Muscle of leg (tissue), 11 donors: Measurements from ENCODE around the gene DNMBP. TPM values are rescaled to one million over a fixed set of nuclear protein-coding genes. Genes with fewer than 3 reads are reported as not detected.
A peak's percentile ranks its signal among the peaks of the same experiment; 100 is the strongest.
"Not testable (repeated sequence)": the region's sequence is repeated elsewhere in the genome, so short reads cannot be mapped to it uniquely, and the experiment has no call there.

Source experiments
- DNase-seq: peaks from one replicate; pipeline ENCODE4 v3.0.0; 2013
- H3K27ac ChIP-seq: one replicate; pipeline ENCODE4 v1.5.1; 2013; ENCODE audit warnings: mild to moderate bottlenecking, low read length, control low read depth
- H3K27me3 ChIP-seq: one replicate; pipeline ENCODE4 v1.6.1; 2013; ENCODE audit warnings: low read length; ENCODE audit not compliant: control insufficient read depth, insufficient read depth
- H3K36me3 ChIP-seq: one replicate; pipeline ENCODE4 v1.6.1; 2013; ENCODE audit warnings: low read length; ENCODE audit not compliant: control insufficient read depth, insufficient read depth
- H3K4me1 ChIP-seq: one replicate; pipeline ENCODE4 v1.6.1; 2013; ENCODE audit warnings: low read length; ENCODE audit not compliant: control insufficient read depth, insufficient read depth
- H3K4me3 ChIP-seq: one replicate; pipeline ENCODE4 v1.5.1; 2013; ENCODE audit warnings: low read length, control low read depth
- H3K9me3 ChIP-seq: replicated peaks from 2 replicates; pipeline ENCODE4 v1.6.1; 2013; ENCODE audit warnings: low read depth, low read length; ENCODE audit not compliant: control insufficient read depth
- WGBS: methylation state at CpG from one replicate; pipeline ENCODE4 v1.1.5; 2013; ENCODE audit warnings: missing lambda C conversion rate; ENCODE audit not compliant: insufficient coverage; 5-methylcytosine and 5-hydroxymethylcytosine counted together
- polyA plus RNA-seq, 8 donors: library from polyadenylated mRNA; unstranded; fragments of 120-200 nt; gene quantifications; one replicate each; pipeline versions ENCODE4 v1.2.1 to v1.2.3, GENCODE V29; 2013; ENCODE audit warnings: inconsistent platforms in 1 of 8, low replicate concordance in 1 of 8; ENCODE audit not compliant: insufficient read length in 8 of 8, insufficient read depth in 1 of 8
- total RNA-seq: library from RNA; stranded (reverse); fragments of 120-200 nt; gene quantifications from one replicate; pipeline ENCODE4 v1.2.4, GENCODE V29; 2013

The DNMBP gene
- total and polyA plus RNA-seq, 9 donors = 11.8 to 19.5 (median 17.5) TPM

DNA sequence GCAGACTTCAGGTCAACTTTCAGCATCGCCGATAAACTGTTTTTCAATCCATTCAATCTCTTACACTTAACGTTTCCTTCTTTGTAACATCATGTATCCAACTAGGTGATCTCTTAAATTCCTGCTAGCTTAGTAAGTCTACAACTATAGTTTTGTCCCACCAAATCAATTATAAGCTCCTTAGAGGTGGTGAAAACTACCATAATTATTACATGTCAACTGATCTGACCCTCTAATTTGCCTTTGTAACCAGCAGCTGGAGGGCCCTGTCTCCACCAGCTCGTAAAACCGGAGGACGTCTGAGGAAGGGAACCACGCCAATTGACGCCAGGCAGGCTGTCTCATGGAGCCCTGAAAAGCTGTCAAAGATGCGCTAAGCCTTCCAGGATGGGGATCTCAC is 113.9 kb downstream of the DNMBP start:
- 78% methylated on average over 5 of the region's 9 CpGs for WGBS
- Histone ChIP-seq H3K27me3 (no peaks in the 10 kb centered on the region), H3K36me3 (peaks cover 52% of the 10 kb centered on the region), H3K27ac (no peak overlapping the region), H3K4me1 (no peaks in the 10 kb centered on the region), H3K9me3 (no peaks in the 10 kb centered on the region), H3K4me3 (no peak overlapping the region)
- no peak for DNase-seq

DNA sequence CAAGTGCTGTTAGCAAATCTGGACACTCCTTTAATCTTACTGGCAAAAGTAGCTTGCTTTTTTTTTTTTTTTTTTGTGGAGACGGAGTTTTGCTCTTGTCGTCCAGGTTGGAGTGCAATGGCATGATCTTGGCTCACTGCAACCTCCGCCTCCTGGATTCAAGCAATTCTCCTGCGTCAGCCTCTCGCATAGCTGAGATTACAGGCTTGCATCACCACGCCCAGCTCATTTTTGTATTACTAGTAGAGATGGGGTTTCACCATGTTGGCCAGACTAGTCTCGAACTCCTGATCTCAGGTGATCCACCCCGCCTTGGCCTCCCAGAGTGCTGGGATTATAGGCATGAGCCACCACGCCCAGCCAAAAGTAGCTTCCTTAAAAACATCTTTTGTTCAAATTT is 114.7 kb downstream of the DNMBP start:
- H3K9me3 ChIP-seq, H3K27ac ChIP-seq, H3K4me3 ChIP-seq, DNase-seq, H3K4me1 ChIP-seq, H3K27me3 ChIP-seq: not testable (repeated sequence)
- WGBS = 87% methylated on average over 3 of the region's 9 CpGs
- peaks cover 52% of the 10 kb centered on the region for H3K36me3 ChIP-seq

DNA sequence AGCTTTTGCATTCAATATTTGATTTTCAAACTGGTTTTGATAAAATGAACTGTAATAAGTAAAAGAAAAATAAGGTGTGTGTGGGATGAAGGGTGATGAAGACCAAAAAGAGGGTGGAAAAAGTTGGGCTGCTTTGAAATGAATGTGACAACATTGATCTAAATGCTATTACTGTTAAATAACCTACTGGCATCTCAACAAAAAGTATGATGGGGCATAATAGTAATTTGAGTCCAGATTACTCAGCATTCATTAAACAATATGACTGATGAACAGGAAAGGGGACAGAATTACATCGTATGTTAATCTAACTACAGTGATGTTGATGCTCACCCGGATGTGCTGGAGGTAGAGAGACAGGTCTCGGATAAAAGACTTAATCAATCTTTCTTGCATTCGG is 115.1 kb downstream of the DNMBP start:
- no peaks in the 10 kb centered on the region for H3K9me3 ChIP-seq
- H3K4me3 ChIP-seq = no peak overlapping the region
- H3K27ac ChIP-seq = no peak overlapping the region
- no peaks in the 10 kb centered on the region for H3K27me3 ChIP-seq
- no peaks in the 10 kb centered on the region for H3K4me1 ChIP-seq
- H3K36me3 ChIP-seq = peaks cover 52% of the 10 kb centered on the region
- WGBS = no CpG with 5 or more reads among the region's 4 CpGs
- no peak for DNase-seq

DNA sequence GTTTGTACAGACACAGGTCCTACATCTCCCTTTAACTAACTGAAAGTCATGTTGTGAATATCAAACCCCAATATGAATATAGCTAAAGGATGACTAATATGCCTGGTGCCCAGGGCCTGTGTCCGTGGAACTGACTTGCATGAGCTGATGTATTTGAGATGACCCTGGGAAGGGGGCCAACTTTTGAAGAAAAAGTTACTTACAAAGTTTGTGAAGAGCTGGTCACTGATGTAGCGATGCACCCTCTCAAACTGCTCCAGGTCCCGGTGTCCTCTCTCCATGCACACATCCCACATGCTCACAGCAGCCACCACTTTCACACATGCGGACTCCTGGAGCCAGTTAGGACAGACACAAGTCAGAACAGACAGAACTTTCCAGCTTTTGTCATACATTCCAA is 121.1 kb downstream of the DNMBP start:
- Histone ChIP-seq H3K4me1 (no peaks in the 10 kb centered on the region), H3K36me3 (peaks cover 38% of the 10 kb centered on the region), H3K27ac (no peak overlapping the region), H3K9me3 (no peaks in the 10 kb centered on the region), H3K27me3 (no peaks in the 10 kb centered on the region), H3K4me3 (no peak overlapping the region)
- DNase-seq = peak; percentile 13
- 100% methylated on average over 2 of the region's 4 CpGs for WGBS

DNA sequence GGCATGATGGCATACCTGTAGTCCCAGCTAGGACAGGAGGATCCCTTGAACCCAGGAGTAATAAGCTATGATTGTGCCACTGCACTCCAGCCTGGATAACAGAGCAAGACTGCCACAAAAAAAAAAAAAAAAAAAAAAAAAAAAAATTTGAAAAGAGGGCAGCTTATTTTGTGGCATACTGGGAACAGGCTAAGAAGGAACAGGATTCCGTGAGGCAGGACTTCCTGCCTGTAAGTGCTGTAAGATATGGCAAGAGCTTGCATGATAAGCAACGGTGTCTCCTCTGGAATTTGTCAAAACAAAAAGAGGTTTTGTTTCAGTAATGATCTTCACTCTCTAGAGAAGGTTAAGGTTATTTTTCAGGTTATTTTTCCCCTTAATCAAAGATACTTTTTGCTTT is 126.2 kb downstream of the DNMBP start:
- no peaks in the 10 kb centered on the region for H3K9me3 ChIP-seq
- H3K4me3 ChIP-seq = no peak overlapping the region
- H3K36me3 ChIP-seq = peaks cover 58% of the 10 kb centered on the region
- no peaks in the 10 kb centered on the region for H3K4me1 ChIP-seq
- no peak for DNase-seq
- H3K27me3 ChIP-seq = no peaks in the 10 kb centered on the region
- H3K27ac ChIP-seq = no peak overlapping the region
- WGBS = no CpG with 5 or more reads among the region's 2 CpGs

DNA sequence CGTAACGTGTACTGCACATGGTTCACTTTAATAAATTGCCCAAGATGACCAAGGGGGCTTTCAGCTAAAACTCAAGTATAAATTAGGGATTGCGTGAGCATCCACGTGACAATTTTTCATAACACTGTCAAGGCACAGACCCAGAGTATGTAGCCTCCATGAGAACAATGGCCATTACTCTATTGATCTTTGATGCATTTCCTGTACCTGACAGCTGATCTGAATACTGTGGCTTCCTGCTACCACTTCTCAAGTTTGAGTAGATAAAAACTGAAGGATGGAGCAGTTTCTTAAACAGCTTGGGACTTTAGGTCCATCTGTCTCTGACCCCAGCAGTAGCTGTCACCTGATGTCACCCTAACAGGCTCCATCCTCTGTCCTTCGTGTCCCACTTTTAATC is 128.4 kb downstream of the DNMBP start:
- Histone ChIP-seq H3K9me3 (no peaks in the 10 kb centered on the region), H3K4me3 (no peak overlapping the region), H3K4me1 (no peaks in the 10 kb centered on the region), H3K27me3 (no peaks in the 10 kb centered on the region), H3K27ac (no peak overlapping the region), H3K36me3 (peaks cover 69% of the 10 kb centered on the region)
- no peak for DNase-seq
- WGBS = 89% methylated on average over 4 of the region's 5 CpGs

DNA sequence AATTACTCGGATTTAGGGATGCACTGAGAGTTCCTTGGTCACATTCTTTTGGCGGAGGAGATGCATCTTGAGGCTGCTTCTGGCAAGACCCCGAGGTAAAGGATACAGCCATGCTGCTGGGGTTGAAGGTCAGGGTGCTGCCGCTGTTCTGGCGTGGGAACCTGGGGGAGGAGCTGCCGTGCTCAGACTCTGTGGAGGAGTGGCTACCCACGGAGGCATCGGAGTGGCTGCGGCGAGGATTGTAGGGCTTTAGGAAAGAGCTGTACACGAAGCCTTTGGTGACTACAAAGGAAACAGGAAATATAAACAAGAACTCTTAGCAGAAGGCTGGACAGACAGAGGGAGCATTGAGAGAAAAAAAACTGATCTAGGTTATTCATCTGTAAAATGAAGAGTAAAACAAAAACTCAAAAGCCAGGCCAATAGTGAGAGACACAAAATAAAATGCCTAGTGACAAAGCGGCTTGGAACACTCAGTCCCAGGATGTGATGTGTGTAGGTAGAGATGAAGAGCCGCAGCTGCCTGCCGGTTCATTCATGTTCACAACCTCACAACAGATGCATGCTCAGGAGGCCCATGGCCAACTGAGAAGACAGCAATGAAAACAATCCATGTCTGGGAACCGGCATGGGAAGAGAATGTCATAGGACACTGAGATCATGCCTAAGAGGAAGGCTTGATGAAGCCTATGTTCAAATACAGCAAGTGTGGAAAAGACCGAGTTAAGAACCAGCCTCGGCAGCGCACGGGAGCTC is 129.5 kb downstream of the DNMBP start:
- no peaks in the 10 kb centered on the region for H3K27me3 ChIP-seq
- DNase-seq = no peak
- H3K4me3 ChIP-seq = no peak overlapping the region
- peaks cover 58% of the 10 kb centered on the region for H3K36me3 ChIP-seq
- WGBS = 79% methylated on average over 13 of the region's 19 CpGs
- no peaks in the 10 kb centered on the region for H3K4me1 ChIP-seq
- no peaks in the 10 kb centered on the region for H3K9me3 ChIP-seq
- H3K27ac ChIP-seq = no peak overlapping the region

DNA sequence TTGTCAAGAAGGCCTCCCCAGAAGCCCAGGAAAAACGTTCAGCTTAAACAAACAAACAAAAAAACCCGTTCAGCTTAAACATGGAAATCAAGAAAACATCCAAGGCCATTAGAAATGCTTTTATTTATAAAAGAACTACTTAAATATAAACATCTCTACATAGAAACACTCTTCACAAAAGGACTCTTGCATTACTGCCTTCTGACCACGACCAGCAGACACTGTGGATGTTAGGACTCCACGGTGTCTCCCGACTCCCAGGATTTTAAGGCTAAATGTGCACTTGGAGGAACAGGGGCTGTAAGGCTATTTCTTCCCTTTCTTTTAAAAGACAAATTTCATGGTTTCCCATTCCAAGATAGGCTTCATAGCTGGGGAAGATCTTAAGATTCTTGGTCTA is 134.3 kb downstream of the DNMBP start:
- H3K4me1 ChIP-seq = no peaks in the 10 kb centered on the region
- H3K4me3 ChIP-seq = no peak overlapping the region
- WGBS = no CpG with 5 or more reads among the region's 5 CpGs
- peaks cover 32% of the 10 kb centered on the region for H3K36me3 ChIP-seq
- DNase-seq = no peak
- no peak overlapping the region for H3K27ac ChIP-seq
- no peaks in the 10 kb centered on the region for H3K27me3 ChIP-seq
- no peaks in the 10 kb centered on the region for H3K9me3 ChIP-seq

DNA sequence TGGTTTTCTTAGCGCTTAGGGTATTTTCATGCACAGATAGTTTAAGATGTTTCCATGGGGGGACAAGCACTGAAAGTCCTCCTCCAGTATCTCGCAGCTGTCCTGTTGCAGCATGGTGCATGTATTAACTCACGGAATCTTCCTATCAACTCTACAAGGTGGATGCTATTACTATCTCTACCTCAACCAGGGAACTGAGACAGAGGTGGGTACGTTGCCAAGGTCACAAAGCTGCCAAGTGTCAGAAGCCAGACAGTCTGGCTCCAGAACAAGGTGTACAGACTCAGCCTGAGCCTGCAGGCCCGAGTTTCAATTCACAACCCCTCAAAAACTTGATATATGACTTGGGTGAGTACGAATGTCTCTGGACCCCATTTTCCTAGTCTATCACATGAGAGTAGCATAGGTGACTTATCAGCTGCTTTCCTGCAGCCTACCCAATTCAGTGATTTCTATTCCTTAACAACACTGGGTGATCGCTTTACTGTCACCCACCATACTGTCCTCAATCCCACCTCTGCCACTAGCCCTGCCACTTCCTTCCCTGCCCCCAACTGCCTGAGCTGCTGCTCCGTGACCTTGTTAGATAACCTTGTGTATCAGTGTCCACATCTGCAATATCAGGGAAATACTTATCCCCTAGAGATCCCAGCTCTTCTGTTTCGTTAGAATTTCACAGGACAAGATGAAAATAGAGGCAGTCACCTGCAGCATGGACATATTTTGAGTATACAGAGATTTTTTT is 135.2 kb downstream of the DNMBP start:
- H3K4me3 ChIP-seq = no peak overlapping the region
- H3K27me3 ChIP-seq = no peaks in the 10 kb centered on the region
- DNase-seq = no peak
- WGBS = 91% methylated on average over 6 of the region's 9 CpGs
- peaks cover 23% of the 10 kb centered on the region for H3K36me3 ChIP-seq
- no peaks in the 10 kb centered on the region for H3K9me3 ChIP-seq
- no peak overlapping the region for H3K27ac ChIP-seq
- no peaks in the 10 kb centered on the region for H3K4me1 ChIP-seq

DNA sequence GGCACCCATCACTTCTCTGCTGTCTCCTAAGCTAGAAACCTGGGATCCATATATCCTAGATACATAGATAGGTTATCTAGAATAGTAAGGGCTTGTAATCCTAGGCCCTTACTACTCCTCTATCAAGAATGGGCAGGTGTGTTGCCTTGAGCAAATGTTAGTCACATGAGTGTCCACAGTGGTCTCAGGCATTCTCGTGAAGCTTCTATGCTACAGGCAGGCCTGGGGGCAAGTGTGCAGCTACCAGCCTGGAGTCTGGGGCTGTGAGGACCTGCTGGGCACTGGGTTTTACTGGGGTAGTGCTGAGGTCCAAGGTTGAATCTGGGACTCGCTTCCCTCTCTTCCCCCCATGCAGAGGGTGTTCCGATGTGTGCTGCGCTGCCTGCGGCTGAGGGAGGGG is 135.9 kb downstream of the DNMBP start:
- H3K4me3 ChIP-seq = no peak overlapping the region
- whole genome bisulfite sequencing = 93% methylated on average over 2 of the region's 5 CpGs
- H3K27ac ChIP-seq = no peak overlapping the region
- no peak for DNase-seq
- H3K9me3 ChIP-seq = no peaks in the 10 kb centered on the region
- peaks cover 22% of the 10 kb centered on the region for H3K36me3 ChIP-seq
- no peaks in the 10 kb centered on the region for H3K27me3 ChIP-seq
- H3K4me1 ChIP-seq = no peaks in the 10 kb centered on the region
